HG03039 (cell line): ENCODE results near the gene ZCWPW1.
"Not testable (repeated sequence)": the region's sequence is repeated elsewhere in the genome, so short reads cannot be mapped to it uniquely, and the experiment has no call there.

Source experiments
- ATAC-seq: cut with Tn5 transposase; IDR thresholded peaks from one replicate; pipeline ENCODE4 v1.9.1; 2021; ENCODE audit warnings: mild to moderate bottlenecking, moderate library complexity; ENCODE audit not compliant: unreplicated experiment

ZCWPW1 gene

GRCh38 chr7:100373870-100374598 is 54.5 kb downstream of the ZCWPW1 start:
- ATAC-seq, result not testable (repeated sequence)

DNA sequence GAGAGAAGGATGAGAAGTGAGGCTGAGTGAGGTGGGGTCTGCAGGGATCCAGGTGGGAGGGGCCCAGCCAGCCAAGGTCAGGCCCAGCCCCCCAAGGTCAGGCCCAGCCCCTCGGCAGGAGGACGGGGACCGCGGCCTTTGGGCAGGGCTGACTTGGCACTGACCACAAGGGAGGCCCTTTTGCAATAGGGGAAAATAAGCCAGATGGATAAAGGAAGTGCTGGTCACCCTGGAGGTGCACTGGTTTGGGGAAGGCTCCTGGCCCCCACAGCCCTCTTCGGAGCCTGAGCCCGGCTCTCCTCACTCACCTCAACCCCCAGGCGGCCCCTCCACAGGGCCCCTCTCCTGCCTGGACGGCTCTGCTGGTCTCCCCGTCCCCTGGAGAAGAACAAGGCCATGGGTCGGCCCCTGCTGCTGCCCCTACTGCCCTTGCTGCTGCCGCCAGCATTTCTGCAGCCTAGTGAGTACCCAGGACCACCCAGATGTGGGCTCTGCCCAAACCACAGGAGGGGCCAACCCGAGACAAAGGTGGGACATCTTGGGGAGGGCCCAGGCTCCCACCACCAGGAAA is 55.2 kb downstream of the ZCWPW1 start, which contains the start of gene PILRA:
Gene PILRA (plus strand): TSS at position 227 of the 571 bp plus-strand sequence. CDS start 170 bp downstream, at position 397.
- ATAC-seq, result no peak

- ATAC-seq, result no peak
Measured at GRCh38 chr7:100372694-100373093, 55.8 kb downstream of the ZCWPW1 start.

- no peak for ATAC-seq
Measured at GRCh38 chr7:100372256-100372655, 56.2 kb downstream of the ZCWPW1 start.

DNA sequence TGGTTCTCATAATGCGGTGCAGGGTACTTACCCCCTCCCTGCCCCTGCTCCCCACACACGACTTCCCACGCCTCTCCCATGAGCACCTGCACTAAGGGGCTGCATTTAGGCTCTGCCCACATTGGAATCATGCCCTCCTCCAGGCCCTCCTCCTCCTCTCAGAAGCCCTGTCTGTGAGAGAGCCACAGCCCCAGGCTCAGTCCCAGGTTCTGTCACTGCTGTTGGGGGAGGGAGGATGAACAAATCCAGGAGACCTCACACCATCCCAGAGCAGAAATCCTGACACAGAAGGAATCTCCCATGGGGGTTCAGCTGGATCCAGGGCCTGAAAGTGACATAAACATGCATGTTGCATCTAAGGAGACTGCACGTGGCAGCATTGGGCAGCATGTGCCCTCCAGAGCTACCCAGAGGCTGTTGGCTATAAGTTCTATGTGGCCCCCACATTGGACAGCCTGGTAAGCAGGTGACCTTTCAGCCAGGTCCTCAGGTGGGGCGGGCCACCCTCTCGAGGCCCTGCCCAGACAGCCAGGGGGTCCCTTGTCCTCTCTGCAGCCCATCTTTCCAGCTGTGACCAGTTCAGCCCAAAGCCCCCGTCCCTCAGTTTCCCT is 56.8 kb downstream of the ZCWPW1 start:
- no peak for ATAC-seq

GRCh38 chr7:100370746-100371145 is 57.8 kb downstream of the ZCWPW1 start:
- ATAC-seq, result no peak

DNA sequence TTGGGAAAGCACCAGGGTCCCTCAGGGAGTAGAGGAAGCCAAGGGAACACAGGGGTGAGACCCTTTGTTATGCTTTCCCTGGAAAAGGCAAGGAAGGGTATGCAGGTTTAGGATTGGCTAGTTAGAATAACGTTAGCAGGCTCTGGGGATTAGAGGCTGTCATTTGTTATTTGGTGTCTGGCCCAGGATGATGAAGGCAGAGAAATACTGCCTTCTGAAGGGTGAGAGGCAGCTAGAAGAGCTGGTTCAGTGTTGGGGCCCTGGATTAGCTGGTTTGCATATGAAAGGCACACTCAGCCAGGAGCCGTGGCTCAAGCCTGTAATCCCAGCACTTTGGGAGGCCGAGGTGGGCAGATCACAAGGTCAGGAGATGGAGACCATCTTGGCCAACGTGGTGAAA is 58.2 kb downstream of the ZCWPW1 start:
- ATAC-seq, result no peak

GRCh38 chr7:100369105-100369504 is 59.4 kb downstream of the ZCWPW1 start:
- ATAC-seq, result peak; percentile 46

DNA sequence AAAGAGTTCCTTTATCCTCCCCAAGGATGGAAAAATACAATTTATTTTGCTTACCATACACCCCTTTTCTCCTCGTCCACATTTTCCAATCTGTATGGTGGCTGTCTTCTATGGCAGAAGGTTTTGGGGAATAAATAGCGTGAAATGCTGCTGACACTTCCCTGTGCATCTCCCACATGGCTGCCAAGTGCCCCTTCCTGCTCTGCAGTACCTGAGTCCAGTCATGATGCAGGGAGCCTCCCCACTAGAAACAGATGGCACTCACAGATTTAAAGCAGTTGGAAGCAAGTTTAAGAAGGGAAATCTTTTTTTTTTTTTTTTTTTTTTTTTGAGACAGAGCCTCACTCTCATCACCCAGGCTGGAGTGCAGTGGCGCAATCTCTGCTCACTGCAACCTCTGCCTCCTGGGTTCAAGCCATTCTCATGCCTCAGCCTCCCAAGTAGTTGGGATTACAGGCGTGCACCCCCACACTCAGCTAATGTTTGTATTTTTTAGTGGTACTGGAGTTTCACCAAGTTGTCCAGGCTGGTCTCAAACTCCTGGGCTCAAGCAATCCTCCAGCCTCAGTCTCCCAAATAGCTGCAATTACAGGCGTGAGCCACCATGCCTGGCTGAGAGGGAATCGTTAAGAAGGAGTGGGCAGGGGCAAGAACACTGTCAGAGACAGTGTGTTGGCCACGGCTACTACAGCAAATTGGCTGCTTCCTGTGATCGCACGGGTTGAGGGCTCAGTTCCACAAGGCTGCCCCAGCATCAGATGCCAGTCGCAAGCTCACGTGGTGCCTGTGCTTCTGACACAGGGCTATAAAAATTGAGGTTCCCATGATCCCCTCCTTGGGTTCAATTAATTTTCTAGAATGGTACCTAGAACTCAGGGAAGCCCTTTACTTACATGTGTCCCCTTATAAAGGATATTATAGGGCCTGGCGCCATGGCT is 60.6 kb downstream of the ZCWPW1 start:
- ATAC-seq, result no peak

DNA sequence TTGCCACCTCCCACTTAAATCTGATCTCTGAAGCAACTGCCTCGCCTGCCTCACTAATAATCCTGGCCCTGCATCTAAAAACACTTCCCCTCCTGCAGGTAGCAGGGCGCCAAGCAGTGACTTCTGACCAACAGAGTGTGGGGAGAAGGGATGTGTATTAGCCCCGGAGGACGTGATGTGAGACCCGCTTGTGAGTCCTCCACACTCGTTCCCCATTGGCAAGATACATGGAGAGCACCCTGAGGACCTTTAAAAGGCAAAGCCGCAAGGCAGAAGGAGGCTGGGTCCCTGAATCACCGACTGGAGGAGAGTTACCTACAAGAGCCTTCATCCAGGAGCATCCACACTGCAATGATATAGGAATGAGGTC is 61.3 kb downstream of the ZCWPW1 start:
- ATAC-seq, result no peak

GRCh38 chr7:100366411-100367250 is 61.9 kb downstream of the ZCWPW1 start:
- no peak for ATAC-seq

DNA sequence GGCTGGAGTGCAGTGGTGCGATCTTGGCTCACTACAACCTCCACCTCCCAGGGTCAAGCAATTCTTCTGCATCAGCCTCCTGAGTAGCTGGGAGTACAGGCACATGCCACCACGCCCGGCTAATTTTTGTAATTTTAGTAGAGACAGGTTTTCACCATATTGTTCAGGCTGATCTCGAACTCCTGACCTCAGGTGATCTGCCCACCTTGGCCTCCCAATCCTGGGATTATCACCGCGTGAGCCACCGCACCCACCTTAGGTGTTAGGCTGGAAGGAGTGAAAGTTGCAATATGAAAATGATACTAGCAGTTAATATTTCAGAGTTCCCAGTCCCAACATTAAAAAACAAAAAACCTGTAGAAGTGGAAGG is 62.5 kb downstream of the ZCWPW1 start:
- ATAC-seq, result not testable (repeated sequence)

DNA sequence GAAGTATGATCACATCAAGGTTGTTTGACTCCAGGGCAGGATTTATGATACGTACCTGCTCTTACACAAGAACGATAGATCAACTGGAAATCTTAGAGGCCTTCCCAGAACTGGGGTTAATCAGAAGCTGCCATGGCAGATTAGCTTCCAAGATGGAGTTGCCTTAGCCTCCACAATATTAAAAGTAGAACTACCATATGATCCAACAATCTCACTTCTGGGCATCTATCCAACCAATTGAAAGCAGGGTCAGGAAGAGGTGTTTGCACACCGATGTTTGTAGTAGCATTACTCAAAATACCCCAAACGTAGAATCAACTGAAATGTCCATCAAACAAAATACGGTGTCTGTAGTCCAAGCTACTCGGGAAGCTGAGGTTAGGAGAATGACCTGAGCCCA is 64.0 kb downstream of the ZCWPW1 start:
- no peak for ATAC-seq

- not testable (repeated sequence) for ATAC-seq
Measured at GRCh38 chr7:100363797-100364196, 64.7 kb downstream of the ZCWPW1 start.

GRCh38 chr7:100363098-100363497 is 65.4 kb downstream of the ZCWPW1 start:
- no peak for ATAC-seq

DNA sequence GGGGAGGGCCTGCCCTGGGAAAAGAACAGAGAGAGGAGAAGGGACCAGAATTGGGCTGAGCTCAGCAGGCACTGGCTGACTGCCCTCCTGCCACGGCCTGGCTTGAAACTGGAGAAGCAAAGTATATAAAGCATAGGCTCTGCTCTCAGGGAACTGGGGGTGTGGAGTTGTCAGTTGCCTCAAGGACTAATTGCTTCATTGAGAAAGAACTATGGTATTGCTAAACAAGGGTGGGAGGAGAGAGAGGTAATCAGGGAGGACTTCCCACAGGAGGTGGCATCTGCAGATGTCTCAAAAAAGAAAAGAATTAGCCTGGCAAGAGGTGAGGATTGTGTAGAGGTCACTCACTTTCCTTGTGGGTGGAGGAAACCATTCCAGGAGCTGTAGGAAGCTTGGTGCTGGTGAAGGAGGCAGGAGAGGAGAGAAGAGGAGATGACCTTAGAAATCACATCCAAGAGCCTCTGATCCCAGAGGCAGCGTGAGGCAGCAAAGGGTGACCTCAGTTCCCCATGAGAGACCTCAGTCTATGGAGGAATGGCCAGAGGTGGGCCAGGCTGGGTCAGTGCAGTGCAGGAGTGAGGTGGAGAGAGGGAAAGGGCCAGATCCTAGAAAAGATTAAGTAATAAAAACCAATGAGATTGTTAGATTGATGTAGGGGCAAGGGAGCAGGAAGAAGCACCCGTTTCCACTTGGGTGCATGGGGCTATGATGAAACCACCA is 68.2 kb downstream of the ZCWPW1 start:
- ATAC-seq, result no peak

DNA sequence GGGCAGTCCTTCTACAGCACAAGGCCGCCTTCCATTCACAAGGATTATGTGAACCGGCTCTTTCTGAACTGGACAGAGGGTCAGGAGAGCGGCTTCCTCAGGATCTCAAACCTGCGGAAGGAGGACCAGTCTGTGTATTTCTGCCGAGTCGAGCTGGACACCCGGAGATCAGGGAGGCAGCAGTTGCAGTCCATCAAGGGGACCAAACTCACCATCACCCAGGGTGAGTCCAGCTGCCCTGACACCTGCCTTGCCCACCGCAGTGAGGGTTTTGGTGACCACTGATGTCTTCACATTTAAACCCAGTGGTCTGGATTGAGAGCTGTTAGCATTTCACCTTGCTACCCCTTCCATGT is 69.7 kb downstream of the ZCWPW1 start:
- no peak for ATAC-seq

DNA sequence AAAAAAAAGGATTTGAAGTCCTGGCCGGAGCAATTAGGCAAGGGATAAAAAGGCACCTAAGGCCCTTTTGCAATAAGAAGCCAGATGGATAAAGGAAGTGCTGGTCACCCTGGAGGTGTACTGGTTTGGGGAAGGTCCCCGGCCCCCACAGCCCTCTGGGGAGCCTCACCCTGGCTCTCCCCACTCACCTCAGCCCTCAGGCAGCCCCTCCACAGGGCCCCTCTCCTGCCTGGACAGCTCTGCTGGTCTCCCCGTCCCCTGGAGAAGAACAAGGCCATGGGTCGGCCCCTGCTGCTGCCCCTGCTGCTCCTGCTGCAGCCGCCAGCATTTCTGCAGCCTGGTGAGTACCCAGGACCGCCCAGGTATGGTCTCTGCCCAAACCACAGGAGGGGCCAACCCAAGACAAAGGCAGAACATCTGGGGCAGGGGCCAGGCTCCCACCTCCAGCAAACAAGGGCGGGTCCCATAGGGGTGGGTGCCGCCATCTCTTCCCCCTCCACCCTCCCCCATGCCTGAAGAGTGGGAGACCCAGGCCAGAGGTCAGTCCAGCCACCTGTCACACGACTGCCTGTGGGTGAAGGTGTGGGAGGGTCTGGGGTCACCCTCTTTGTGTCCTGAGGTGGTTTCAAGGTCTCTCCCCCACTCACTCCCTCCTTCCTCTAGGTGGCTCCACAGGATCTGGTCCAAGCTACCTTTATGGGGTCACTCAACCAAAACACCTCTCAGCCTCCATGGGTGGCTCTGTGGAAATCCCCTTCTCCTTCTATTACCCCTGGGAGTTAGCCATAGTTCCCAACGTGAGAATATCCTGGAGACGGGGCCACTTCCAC is 70.3 kb downstream of the ZCWPW1 start, which contains the start of gene PILRB:
Gene PILRB (plus strand): TSS at position 91 of the 830 bp plus-strand sequence. CDS start 186 bp downstream, at position 277.
- ATAC-seq, result no peak

GRCh38 chr7:100357131-100357561 is 71.4 kb downstream of the ZCWPW1 start:
- no peak for ATAC-seq
